HPDE6-E6E7 (cell line): ENCODE measurements around the gene FSTL4.
"Not testable (repeated sequence)": the region's sequence is repeated elsewhere in the genome, so short reads cannot be mapped to it uniquely, and the experiment has no call there.

Experiments
- DNase-seq: peaks from one replicate; pipeline ENCODE4 v3.0.0; 2011; ENCODE audit warnings: missing footprints; ENCODE audit errors: extremely low spot score

FSTL4 gene

GRCh38 chr5:133456933-133457402 lies 155.4 kb downstream of the FSTL4 start:
- no peak for DNase-seq

- no peak for DNase-seq
Observed at GRCh38 chr5:133455676-133456075, 156.7 kb downstream of the FSTL4 start.

DNA sequence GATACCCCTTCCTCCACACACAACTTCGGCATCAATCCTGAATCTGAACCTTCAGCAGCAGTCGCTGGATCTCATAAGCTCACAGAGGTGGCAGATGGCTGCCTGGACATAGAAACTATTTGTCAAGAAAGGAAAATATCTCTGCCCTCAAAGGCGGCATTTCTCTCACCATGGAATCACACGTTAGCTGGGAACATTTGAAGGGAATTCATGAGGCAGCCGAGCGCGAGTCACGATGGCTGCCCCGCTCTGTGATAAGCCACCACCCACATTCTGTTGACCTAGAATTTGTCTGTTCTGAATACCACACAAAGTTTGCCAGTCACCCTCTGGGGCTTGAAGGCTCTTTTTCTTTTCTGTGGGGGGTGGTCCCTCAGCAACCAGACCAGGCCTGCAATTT lies 157.9 kb downstream of the FSTL4 start:
- no peak for DNase-seq

DNA sequence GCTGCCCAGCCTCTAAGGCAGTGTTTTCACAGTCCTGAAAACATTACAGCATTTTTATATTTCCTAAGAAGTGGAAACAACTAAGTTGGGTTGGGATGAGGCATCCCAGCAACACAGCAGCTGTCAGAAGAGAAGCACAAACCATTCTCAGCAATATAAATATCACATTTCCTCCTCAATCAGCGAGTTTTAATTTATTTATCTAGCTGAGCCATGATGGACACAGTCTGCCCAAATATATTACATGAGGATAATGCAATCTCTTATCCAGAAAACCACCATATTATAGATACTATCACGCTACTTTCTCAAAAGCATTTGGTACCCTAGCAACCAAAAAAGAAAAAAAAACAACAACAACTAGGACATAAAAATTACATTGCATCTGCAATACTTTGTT lies 158.5 kb downstream of the FSTL4 start:
- no peak for DNase-seq

DNA sequence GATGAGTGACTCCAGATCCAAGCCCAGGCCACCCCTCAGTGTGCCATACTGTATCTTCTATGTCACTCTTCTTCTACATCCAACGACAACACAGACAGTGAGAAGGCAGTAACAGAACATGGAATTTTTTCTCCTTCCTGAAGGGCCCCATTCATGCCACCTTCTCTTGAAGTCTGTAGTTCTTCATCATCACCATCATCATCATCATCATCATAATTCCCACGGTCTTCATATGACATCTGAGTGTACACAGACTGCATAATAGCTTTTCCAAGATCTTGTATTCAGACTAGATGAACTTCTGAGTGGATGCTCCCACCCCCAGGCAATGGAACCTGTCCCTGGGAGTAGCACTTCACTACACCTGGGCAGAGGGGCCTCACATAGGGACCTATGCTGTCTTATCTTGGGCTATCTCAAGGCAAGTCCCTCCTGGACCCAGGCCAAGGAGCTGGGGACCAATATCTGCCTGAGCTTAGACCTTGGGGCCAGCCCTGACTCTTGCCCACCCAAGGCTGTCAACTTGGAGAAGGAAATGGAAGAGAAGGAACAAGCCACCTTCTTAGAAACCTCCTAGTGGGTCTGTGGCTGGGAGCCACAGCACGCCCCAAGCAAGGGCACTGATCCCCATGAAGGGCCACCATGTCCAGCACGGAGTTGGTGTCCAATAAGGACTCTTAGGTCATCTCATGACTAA lies 159.1 kb downstream of the FSTL4 start:
- no peak for DNase-seq

DNA sequence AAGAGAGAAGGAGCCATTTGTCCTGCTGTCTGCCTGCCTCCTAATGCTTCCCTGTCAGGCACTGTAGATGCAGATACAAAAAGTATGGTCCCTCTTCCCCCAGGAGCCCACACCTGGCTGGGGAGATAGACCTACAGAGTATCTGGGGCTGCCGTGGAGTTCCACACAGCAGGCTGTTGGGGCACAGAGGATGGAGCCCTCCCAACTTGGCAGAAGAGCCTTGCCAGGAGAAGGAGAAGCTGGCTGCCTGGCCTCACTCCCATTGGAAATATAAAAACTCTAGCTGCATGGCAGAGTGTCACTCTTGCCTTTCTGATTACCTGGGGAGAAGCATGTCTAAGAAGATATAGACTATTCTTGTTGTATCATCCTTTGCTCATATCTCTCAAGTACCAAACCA lies 160.4 kb downstream of the FSTL4 start:
- no peak for DNase-seq

- DNase-seq = no peak
Observed at GRCh38 chr5:133450286-133450685, 162.1 kb downstream of the FSTL4 start.

DNA sequence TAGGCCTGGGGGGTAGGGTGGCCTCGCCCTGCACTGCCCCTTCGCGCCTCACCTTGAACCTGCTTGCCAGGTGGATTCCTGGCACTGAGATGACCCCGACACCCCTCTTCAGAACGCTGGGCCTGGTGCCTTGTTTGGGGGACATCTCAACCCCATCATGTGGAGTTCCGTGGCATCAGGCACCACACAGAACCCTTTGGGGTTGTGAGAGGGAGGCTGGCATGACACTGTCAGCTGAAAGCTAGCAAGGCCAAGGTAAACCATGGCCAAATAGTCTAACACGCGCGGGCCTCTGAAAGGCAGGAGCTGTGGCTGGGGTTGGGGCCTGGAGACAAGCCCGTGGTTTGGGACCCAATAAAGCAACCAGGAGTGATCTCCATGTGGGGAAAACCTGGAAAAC lies 163.2 kb downstream of the FSTL4 start:
- no peak for DNase-seq

GRCh38 chr5:133446440-133446839 lies 165.9 kb downstream of the FSTL4 start:
- DNase-seq = no peak

- DNase-seq = no peak
Observed at GRCh38 chr5:133445744-133446143, 166.6 kb downstream of the FSTL4 start.

DNA sequence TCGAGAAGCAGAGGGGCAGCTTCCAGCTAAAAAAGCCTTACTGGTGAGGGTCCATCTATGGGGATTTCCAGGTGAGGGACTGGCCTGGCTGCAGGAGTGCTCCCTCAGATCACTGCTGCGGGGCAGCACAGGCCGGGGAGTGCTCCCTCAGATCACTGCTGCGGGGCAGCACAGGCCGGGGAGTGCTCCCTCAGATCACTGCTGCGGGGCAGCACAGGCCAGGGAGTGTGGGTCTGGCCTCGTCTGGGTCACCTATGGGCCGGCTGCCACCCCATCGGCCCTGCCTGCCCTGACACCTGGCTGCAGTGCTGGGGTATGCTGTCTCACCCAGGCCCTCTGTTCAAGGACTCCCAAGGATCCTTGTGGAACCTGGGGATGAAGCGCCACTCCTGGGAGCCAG lies 167.1 kb downstream of the FSTL4 start:
- DNase-seq = not testable (repeated sequence)

DNA sequence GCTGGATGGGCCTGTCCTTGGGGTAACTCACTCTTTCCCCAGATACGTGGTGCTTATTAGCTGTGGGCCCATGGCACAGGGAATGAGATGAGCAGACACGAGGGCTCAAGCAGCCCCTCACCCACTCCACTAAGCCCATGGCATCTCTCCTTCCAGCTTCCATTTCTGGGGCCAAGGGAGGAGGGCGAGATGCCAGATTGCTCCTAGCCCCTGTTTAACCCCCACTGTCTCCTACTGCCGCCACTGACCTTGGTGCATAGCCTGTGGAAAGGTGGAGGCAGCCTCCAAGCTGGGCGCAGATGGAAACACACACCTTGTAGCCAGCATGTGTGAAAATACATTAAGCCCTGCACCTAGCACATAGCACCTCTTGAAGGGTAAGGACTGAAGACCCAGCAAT lies 167.6 kb downstream of the FSTL4 start:
- no peak for DNase-seq

GRCh38 chr5:133441166-133441815 lies 171.1 kb downstream of the FSTL4 start:
- no peak for DNase-seq

- no peak for DNase-seq
Observed at GRCh38 chr5:133440467-133441115, 171.8 kb downstream of the FSTL4 start.

DNA sequence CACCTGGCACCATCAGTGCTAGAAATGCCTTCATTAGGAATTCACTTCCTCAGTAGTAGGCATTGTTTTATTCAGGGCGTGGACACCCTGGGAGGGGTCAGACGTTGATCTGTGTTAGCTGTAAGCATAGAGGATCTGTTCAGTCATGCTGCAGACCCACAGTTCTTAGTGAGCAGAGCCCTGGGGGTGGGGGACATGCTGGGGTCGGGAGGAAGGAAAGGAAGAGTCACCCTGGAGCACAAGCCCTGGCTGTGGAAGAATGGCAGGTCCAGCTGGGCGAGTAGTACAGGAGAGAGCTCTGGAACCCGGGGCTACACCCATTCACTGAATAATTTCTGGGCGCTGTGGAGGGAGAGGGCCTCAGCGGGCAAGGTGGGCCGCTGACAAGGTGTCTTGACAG lies 172.5 kb downstream of the FSTL4 start:
- peak; percentile 58 for DNase-seq

- no peak for DNase-seq
Observed at GRCh38 chr5:133438487-133438886, 173.9 kb downstream of the FSTL4 start.

GRCh38 chr5:133434336-133434735 lies 178.0 kb downstream of the FSTL4 start:
- no peak for DNase-seq

DNA sequence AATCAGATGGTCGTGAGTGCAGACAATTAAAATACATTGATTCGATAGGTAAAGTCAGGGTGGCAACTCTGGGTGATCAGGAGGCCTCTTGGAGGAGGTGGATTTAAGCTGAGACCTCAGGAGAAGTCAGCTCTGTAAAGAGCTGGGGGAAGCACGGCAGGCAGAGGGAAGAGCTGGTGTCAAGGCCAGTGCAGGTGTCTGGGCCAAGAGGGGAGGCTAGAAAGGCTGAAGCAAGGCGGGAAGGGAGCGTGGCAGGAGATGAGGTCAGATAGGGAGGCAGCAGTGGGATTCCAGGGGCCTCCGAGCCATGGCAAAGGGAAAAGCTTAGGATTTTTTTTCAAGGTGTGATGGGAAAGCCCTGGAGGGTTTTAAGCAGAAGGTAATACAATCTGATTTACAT lies 178.7 kb downstream of the FSTL4 start:
- no peak for DNase-seq

DNA sequence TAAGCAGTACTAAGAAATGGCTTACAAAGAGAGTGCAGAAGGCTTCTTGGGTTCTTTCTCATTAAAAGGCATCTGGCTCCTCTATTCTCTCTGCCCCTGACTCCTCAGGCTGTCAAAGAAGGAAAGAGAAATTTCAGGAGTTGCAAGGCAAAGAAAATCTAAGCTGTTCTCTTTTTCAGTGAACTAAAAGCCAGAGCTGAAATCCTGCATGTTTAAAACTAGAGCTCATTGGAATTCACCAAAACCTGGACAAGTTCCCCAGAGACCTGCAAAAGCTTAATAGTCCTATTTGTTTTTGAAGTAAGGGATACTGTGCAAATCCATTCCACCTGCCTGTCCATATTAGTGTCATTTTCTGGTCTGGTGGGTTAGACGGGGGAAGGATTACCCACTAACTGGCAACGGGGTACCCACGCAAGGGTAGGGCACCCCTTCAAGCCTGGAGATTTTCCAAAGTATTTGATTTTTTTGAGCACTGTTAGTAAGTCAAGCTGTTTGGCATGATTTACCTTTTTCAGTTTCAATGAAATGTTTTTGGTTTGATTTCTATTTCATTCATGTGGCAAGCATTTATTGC lies 179.3 kb downstream of the FSTL4 start:
- no peak for DNase-seq

GRCh38 chr5:133431326-133431865 lies 180.9 kb downstream of the FSTL4 start:
- DNase-seq = no peak

DNA sequence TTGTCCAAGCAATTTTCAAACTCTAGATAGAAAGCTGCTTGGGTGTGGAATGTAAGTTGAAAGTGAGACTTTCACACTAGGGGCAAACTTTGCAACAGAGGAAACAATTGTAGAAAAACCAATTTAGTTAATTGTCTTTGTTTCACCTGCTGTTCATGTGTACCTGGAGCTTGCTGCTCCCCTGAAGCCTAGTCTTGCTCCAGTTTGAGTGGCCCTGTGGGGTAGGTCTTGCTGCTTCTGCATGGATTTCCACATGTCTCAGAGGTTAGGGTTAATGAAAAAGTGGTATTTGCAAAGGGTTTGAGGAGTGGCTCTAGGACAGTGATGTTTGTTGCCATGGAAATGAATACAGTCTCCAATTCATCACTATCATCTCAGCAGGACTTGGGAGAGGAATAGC lies 182.2 kb downstream of the FSTL4 start:
- DNase-seq = no peak

DNA sequence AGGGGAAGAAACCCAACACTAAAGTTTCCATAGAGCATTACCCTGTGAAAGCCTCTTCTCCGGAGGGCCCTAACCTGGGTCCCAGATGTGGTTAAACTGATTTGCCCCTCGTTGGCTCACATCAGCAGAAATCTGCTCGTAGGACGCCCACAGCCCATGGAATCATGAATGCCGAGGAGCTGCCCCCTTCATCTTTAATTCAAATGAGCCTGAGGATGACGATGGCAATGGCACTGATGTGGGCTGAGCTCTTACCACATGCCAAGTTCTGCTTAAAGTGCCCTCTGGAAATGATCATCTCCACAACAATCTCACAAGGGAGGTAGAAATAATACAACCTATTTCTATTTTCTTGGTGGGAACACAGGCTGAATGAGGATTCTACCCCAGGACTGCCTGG lies 183.3 kb downstream of the FSTL4 start:
- no peak for DNase-seq
